Prostate gland (tissue), 2 donors: ENCODE measurements around the gene REN. TPM values are rescaled to one million over a fixed set of nuclear protein-coding genes. Genes with fewer than 3 reads are reported as not detected.

Experiments used
- DNase-seq: peaks from one replicate; pipeline ENCODE4 v3.0.0-alpha.2; 2019; ENCODE audit warnings: low spot score
- H3K27ac ChIP-seq, 2 donors: fragments of 200-600 bp; sonication (generic); 2 replicates each; pipeline ENCODE4 v1.5.1; 2017 to 2019
- H3K27me3 ChIP-seq: fragments of 200-600 bp; sonication (generic); replicated peaks from 2 replicates; pipeline ENCODE4 v1.5.1; 2019; ENCODE audit not compliant: insufficient read depth
- H3K36me3 ChIP-seq, 2 donors: fragments of 200-600 bp; sonication (generic); 1 replicate in 1 of 2; 2 replicates in 1 of 2; pipeline versions ENCODE4 v1.5.1 to v1.8.1; 2017 to 2019
- H3K4me1 ChIP-seq: fragments of 200-600 bp; sonication (generic); replicated peaks from 2 replicates; pipeline ENCODE4 v1.5.1; 2019
- H3K4me3 ChIP-seq, 2 donors: fragments of 200-600 bp; sonication (generic); 2 replicates each; pipeline ENCODE4 v1.5.1; 2017 to 2019
- H3K9me3 ChIP-seq: fragments of 200-600 bp; sonication (generic); 2 replicates; pipeline ENCODE4 v1.5.1; 2017
- POLR2A ChIP-seq: fragments of 450-650 bp; IDR thresholded peaks from one replicate; pipeline ENCODE4 v1.6.1; 2016; ENCODE audit warnings: antibody characterized with exemption, mild to moderate bottlenecking
- POLR2AphosphoS5 ChIP-seq: sonication (generic); formaldehyde crosslinking; IDR thresholded peaks from one replicate; pipeline ENCODE4 v1.6.1; 2017; ENCODE audit warnings: antibody characterized with exemption
- WGBS: methylation state at CpG from one replicate; pipeline ENCODE4 v1.1.5; 2018; 5-methylcytosine and 5-hydroxymethylcytosine counted together
- intact Hi-C: fragments of 100-400 bp; cut with DNase I; formaldehyde crosslinking; loops from one replicate; pipeline ENCODE4 v1.14.2; 2022
- total RNA-seq, 2 donors: library from RNA; depleted of rRNA; stranded (reverse); fragments of >200 nt; gene quantifications; one replicate each; pipeline ENCODE4 v1.1.0, GENCODE V29; 2016
- TF ChIP-seq, protein P1 (sequence below), 4 experiments: fragments of 200-600 bp in 2 of 4; fragments of 450-650 bp in 2 of 4; sonication (generic) in 2 of 4; IDR thresholded peaks; 1 replicate in 3 of 4; 2 replicates in 1 of 4; pipeline ENCODE4 v1.5.1; 2016 to 2019; ENCODE audit warnings: antibody characterized with exemption in 4 of 4, mild to moderate bottlenecking in 2 of 4, moderate library complexity in 2 of 4

Gene REN
- total RNA-seq, 2 donors from 2014 or later = 0.36 TPM; not detected in 1

DNA sequence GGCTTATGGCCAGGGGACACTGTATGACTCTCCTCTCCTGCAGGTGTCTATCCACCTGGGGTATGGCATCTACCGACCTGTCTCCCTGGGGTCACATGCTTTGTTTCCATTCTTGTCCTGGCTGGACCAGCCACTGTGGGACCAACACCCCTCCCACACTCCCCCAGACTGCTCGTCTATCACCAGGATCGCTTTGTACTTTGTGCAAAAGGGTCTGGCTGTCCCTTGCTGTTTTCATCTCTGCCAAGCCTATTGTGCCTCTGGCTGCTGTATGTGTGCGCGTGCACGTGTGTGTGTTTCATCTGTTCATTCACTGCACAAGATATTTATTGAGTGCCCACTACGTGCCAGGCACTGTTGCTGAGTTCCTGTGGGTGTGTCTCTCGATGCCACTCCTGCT is 39.8 kb downstream of the REN start:
- no peak for TF ChIP-seq POLR2A
- TF ChIP-seq, protein P1, sequence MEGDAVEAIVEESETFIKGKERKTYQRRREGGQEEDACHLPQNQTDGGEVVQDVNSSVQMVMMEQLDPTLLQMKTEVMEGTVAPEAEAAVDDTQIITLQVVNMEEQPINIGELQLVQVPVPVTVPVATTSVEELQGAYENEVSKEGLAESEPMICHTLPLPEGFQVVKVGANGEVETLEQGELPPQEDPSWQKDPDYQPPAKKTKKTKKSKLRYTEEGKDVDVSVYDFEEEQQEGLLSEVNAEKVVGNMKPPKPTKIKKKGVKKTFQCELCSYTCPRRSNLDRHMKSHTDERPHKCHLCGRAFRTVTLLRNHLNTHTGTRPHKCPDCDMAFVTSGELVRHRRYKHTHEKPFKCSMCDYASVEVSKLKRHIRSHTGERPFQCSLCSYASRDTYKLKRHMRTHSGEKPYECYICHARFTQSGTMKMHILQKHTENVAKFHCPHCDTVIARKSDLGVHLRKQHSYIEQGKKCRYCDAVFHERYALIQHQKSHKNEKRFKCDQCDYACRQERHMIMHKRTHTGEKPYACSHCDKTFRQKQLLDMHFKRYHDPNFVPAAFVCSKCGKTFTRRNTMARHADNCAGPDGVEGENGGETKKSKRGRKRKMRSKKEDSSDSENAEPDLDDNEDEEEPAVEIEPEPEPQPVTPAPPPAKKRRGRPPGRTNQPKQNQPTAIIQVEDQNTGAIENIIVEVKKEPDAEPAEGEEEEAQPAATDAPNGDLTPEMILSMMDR (IDR thresholded peaks at IDR 0.05) = no peak
- TF ChIP-seq POLR2AphosphoS5 = peak; percentile 32
- Histone ChIP-seq H3K27ac (peak overlapping the region; percentile 86 to 93), H3K4me3 (no peak overlapping the region), H3K4me1 (peaks cover 31% of the 10 kb centered on the region), H3K9me3 (no peaks in the 10 kb centered on the region), H3K36me3 (peaks cover 15 to 25% of the 10 kb centered on the region in 2 donors), H3K27me3 (no peaks in the 10 kb centered on the region)
- intact Hi-C loops = loop anchor here (2.0 kb wide), 1 partner anchor 54 kb away; the partner anchor contains the start of gene SOX13
- peak; percentile 53 for DNase-seq
- 25% methylated on average over 8 of the region's 8 CpGs for WGBS

DNA sequence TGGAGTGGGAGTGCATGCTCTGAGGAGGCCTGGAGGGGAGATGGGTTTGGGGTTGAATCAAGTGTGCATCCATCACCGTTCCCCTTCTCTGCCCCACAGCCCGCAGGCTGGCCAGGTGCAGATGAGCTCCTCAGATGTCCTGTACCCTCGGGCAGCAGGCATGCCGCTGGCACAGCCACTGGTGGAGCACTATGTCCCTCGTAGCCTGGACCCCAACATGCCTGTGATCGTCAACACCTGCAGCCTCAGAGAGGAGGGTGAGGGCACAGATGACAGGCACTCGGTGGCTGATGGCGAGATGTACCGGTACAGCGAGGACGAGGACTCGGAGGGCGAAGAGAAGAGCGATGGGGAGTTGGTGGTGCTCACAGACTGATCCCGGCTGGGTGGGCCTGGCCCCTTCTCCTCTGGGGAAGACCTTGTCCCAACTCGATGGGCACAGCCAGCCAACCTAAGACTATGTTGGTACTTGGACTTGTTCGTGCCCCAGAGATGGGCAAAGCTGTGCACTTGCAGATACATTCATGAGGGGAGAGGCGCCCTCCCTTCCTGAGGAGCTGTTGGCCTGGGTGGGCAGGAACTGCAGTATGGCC is 40.3 kb downstream of the REN start:
- 78% methylated on average over 18 of the region's 18 CpGs for WGBS
- Histone ChIP-seq H3K27me3 (no peaks in the 10 kb centered on the region), H3K27ac (peak overlapping the region; percentile 86 to 93), H3K9me3 (no peaks in the 10 kb centered on the region), H3K4me1 (peaks cover 28% of the 10 kb centered on the region), H3K36me3 (peaks cover 15 to 27% of the 10 kb centered on the region in 2 donors), H3K4me3 (no peak overlapping the region)
- no peak for TF ChIP-seq POLR2AphosphoS5
- TF ChIP-seq, protein P1 (IDR thresholded peaks at IDR 0.05) = no peak
- no peak for TF ChIP-seq POLR2A
- DNase-seq = no peak
- intact Hi-C loops = loop anchor here (2.0 kb wide), 1 partner anchor 53 kb away; the partner anchor contains the start of gene SOX13

DNA sequence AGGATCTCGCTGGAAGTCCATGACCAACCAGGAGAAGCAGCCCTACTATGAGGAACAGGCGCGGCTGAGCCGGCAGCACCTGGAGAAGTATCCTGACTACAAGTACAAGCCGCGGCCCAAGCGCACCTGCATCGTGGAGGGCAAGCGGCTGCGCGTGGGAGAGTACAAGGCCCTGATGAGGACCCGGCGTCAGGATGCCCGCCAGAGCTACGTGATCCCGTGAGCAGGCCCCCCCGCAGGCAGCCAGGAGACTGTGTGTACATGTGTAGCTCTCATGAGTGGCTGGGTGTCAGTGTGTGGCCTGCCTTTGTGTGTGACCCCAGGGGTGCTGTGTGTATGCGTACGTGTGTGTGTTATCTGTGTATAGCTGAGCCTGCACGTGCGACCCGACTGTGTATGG is 41.5 kb downstream of the REN start:
- TF ChIP-seq, protein P1 (IDR thresholded peaks at IDR 0.05) = no peak
- TF ChIP-seq POLR2AphosphoS5 = no peak
- no peak for TF ChIP-seq POLR2A
- intact Hi-C loops = no loop called here
- Histone ChIP-seq H3K4me3 (no peak overlapping the region), H3K4me1 (peaks cover 22% of the 10 kb centered on the region), H3K27ac (peak overlapping the region in 1 of 2 donors; percentile 86), H3K27me3 (no peaks in the 10 kb centered on the region), H3K9me3 (no peaks in the 10 kb centered on the region), H3K36me3 (peaks cover 15 to 27% of the 10 kb centered on the region in 2 donors)
- WGBS = 91% methylated on average over 21 of the region's 22 CpGs
- no peak for DNase-seq

DNA sequence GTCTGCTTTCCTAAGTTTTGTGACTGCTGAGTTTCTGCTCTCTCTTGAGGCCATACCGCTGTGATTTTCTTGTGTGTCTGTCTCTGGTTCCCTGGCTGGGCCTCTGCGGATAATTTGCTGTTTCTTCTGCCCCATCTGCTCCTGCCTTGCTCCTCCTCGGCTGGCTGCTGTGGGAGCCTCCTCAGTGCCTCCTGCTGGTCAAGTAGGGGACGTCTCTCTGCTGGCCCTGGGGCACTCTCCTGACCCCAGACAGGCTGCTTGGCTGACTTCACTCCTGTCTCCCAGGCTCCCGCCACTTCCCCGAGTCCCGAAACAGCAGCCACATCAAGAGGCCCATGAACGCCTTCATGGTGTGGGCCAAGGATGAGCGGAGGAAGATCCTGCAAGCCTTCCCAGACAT is 42.8 kb downstream of the REN start:
- Histone ChIP-seq H3K36me3 (peaks cover 17 to 27% of the 10 kb centered on the region in 2 donors), H3K4me1 (peaks cover 17% of the 10 kb centered on the region), H3K4me3 (no peak overlapping the region), H3K9me3 (no peaks in the 10 kb centered on the region), H3K27ac (peak overlapping the region in 1 of 2 donors; percentile 86), H3K27me3 (no peaks in the 10 kb centered on the region)
- intact Hi-C loops = no loop called here
- DNase-seq = no peak
- 74% methylated on average over 9 of the region's 9 CpGs for WGBS
- no peak for TF ChIP-seq POLR2A
- TF ChIP-seq, protein P1 (IDR thresholded peaks at IDR 0.05) = peak in 2 of 4 experiments; percentile 33 to 45
